HepG2 (cell line): ENCODE measurements around the gene DMXL1. TPM values are rescaled to one million over a fixed set of nuclear protein-coding genes. Genes with fewer than 3 reads are reported as not detected.

Source experiments
- ATAC-seq: fragments of 200-7000 bp; cut with Tn5 transposase; 3 replicates; pipeline ENCODE4 v1.9.1; 2020; ENCODE audit warnings: mild to moderate bottlenecking, moderate library complexity
- BruUV-seq: library from RNA; stranded (reverse); fragments of 400-500 nt; replicated peaks from 2 replicates; lab custom pipeline; 2021; lab: Mats Ljungman, UMichigan
- CTCF ChIA-PET: fragments of 300-600 bp; formaldehyde crosslinking; extraction: SDS; loops from one replicate; lab custom pipeline; 2021; ENCODE audit warnings: low total read pairs, inconsistent platforms, low intra/inter-chr PET ratio; lab: Yijun Ruan, JAX
- POLR2A ChIA-PET: fragments of 350-600 bp; sonication (Branson Sonifier 250); formaldehyde crosslinking; loops from one replicate; lab custom pipeline; 2020; ENCODE audit warnings: antibody characterized with exemption, inconsistent platforms; lab: Yijun Ruan, JAX
- DNase-seq: peaks from one replicate; pipeline ENCODE4 v3.0.0-alpha.2; 2015; ENCODE audit warnings: low spot score
- FAIRE-seq: peaks from 3 replicates; lab custom pipeline; 2011; peaks lifted over from hg19 to GRCh38; lab: Jason Lieb, UNC
- H2AFZ ChIP-seq: one replicate; pipeline ENCODE4 v1.6.1; 2011; ENCODE audit warnings: low read length, inconsistent platforms
- H3K27ac ChIP-seq: fragments of 300-600 bp; 3 replicates; pipeline ENCODE4 v1.8.0; 2011; ENCODE audit warnings: mixed run types, mild to moderate bottlenecking, mixed read lengths, low read length, inconsistent platforms; ENCODE audit not compliant: insufficient read depth; ENCODE audit errors: extremely low read length
- H3K27me3 ChIP-seq, 2 experiments: fragments of 200-600 bp in 1 of 2; 2 replicates in 1 of 2; 3 replicates in 1 of 2; pipeline versions ENCODE4 v1.6.0 to v1.8.0; 2011; ENCODE audit warnings: low read length in 2 of 2, mild to moderate bottlenecking in 2 of 2, moderate library complexity in 2 of 2, inconsistent platforms in 1 of 2; ENCODE audit not compliant: insufficient read depth in 2 of 2, control insufficient read depth in 1 of 2
- H3K36me3 ChIP-seq, 2 experiments: fragments of 200-600 bp in 1 of 2; replicated peaks in 1 of 2; 2 replicates in 1 of 2; 3 replicates in 1 of 2; pipeline versions ENCODE4 v1.5.1 to v1.8.0; 2011; ENCODE audit warnings: low read length in 2 of 2, inconsistent platforms in 1 of 2; ENCODE audit not compliant: insufficient read depth in 2 of 2, control insufficient read depth in 1 of 2
- H3K4me1 ChIP-seq: 2 replicates; pipeline ENCODE4 v1.5.1; 2012; ENCODE audit warnings: low read length, inconsistent platforms; ENCODE audit not compliant: insufficient read depth
- H3K4me2 ChIP-seq: 2 replicates; pipeline ENCODE4 v1.6.0; 2011; ENCODE audit warnings: low read depth, low read length, inconsistent platforms
- H3K4me3 ChIP-seq, 3 experiments: fragments of 200-600 bp in 1 of 3; sonication (generic), shearing (Covaris generic) in 1 of 3; replicated peaks in 1 of 3; 2 replicates each; pipeline ENCODE4 v1.5.1; 2011 to 2016; ENCODE audit warnings: low read length in 3 of 3, inconsistent platforms in 2 of 3, low read depth in 2 of 3, mild to moderate bottlenecking in 2 of 3, control low read depth in 1 of 3, mixed read lengths in 1 of 3; ENCODE audit not compliant: insufficient read depth in 1 of 3
- H3K79me2 ChIP-seq: one replicate; pipeline ENCODE4 v1.6.1; 2011; ENCODE audit warnings: low read length, inconsistent platforms; ENCODE audit not compliant: insufficient read depth
- H3K9ac ChIP-seq: 2 replicates; pipeline ENCODE4 v1.6.0; 2011; ENCODE audit warnings: mild to moderate bottlenecking, low read depth, low read length, inconsistent platforms; ENCODE audit not compliant: insufficient read depth
- H3K9me3 ChIP-seq: 2 replicates; pipeline ENCODE4 v1.5.1; 2012; ENCODE audit warnings: mild to moderate bottlenecking, low read length
- H4K20me1 ChIP-seq: 2 replicates; pipeline ENCODE4 v1.6.0; 2011; ENCODE audit warnings: inconsistent platforms, mild to moderate bottlenecking, low read length, moderate library complexity; ENCODE audit not compliant: insufficient read depth
- ELF1 ChIP-seq: sonication (generic); formaldehyde crosslinking; IDR thresholded peaks from 2 replicates; pipeline ENCODE4 v1.4.0; 2020; ENCODE audit warnings: missing genetic modification reagents
- HOXA7 ChIP-seq: sonication (generic); formaldehyde crosslinking; IDR thresholded peaks from 2 replicates; pipeline ENCODE4 v1.8.1; 2022; ENCODE audit warnings: mild to moderate bottlenecking, missing genetic modification reagents, moderate library complexity
- JDP2 ChIP-seq: sonication (generic); formaldehyde crosslinking; IDR thresholded peaks from 2 replicates; pipeline ENCODE4 v1.8.1; 2022; ENCODE audit warnings: missing genetic modification reagents, borderline replicate concordance
- KDM5A ChIP-seq: fragments of 200-600 bp; sonication (generic); IDR thresholded peaks from 2 replicates; pipeline ENCODE4 v1.7.0; 2018; ENCODE audit warnings: antibody characterized with exemption, mild to moderate bottlenecking, low read length, borderline replicate concordance
- MTF1 ChIP-seq: sonication (generic); formaldehyde crosslinking; IDR thresholded peaks from 2 replicates; pipeline ENCODE4 v1.5.0; 2020; ENCODE audit warnings: missing genetic modification reagents
- ZNF207 ChIP-seq: fragments of 450-650 bp; IDR thresholded peaks from 2 replicates; pipeline ENCODE4 v1.6.1; 2016; ENCODE audit warnings: antibody characterized with exemption, borderline replicate concordance
- WGBS: methylation state at CpG from one replicate; pipeline ENCODE4 v1.1.6; 2017; ENCODE audit warnings: low lambda C conversion rate; 5-methylcytosine and 5-hydroxymethylcytosine counted together
- in situ Hi-C: cut with HindIII; loops from 2 replicates; pipeline ENCODE4 v1.10.0; 2017; ENCODE audit warnings: low pct_unique_long_range_greater_than_20kb; ENCODE audit not compliant: extremely low pct_ligation_motif_present
- intact Hi-C: fragments of 100-400 bp; cut with micrococcal nuclease; formaldehyde crosslinking; loops from one replicate; pipeline ENCODE4 v1.10.0; 2022; ENCODE audit not compliant: unreplicated experiment
- polyA plus RNA-seq, 8 experiments: library from polyadenylated mRNA; depleted of rRNA in 3 of 8; stranded (reverse) in 7 of 8; unstranded in 1 of 8; fragments of >200 nt; fragmentation: Illumina TruSeq in 4 of 8; extraction: Trizol in 4 of 8; gene quantifications; 2 replicates each; pipeline versions ENCODE4 v1.2.1 to v1.2.3, GENCODE V29; 2011 to 2016; ENCODE audit warnings: low read depth in 4 of 8, missing spikeins in 1 of 8, mixed read lengths in 1 of 8; ENCODE audit not compliant: insufficient read depth in 1 of 8
- total RNA-seq, 5 experiments: library from RNA; depleted of rRNA; stranded (reverse); fragments of >200 nt; fragmentation: Illumina TruSeq; extraction: Trizol; gene quantifications; 2 replicates each; pipeline ENCODE4 v1.2.3, GENCODE V29; 2016; ENCODE audit warnings: low read depth in 1 of 5
- TF ChIP-seq, protein P1 (sequence below): sonication (generic); formaldehyde crosslinking; IDR thresholded peaks from 2 replicates; pipeline ENCODE4 v1.5.0; 2020; ENCODE audit warnings: mild to moderate bottlenecking, missing genetic modification reagents
- TF ChIP-seq, protein P2 (sequence below): sonication (generic); formaldehyde crosslinking; IDR thresholded peaks from 2 replicates; pipeline ENCODE4 v1.4.0; 2020; ENCODE audit warnings: missing genetic modification reagents, borderline replicate concordance
- TF ChIP-seq, protein P3 (sequence below): sonication (generic); formaldehyde crosslinking; IDR thresholded peaks from 2 replicates; pipeline ENCODE4 v1.4.0; 2020; ENCODE audit warnings: missing genetic modification reagents, mild to moderate bottlenecking, borderline replicate concordance
- TF ChIP-seq, protein P4 (sequence below): sonication (generic); formaldehyde crosslinking; IDR thresholded peaks from 2 replicates; pipeline ENCODE4 v1.5.1; 2020; ENCODE audit warnings: missing genetic modification reagents, mild to moderate bottlenecking, borderline replicate concordance
- TF ChIP-seq, protein P5 (sequence below): sonication (generic); formaldehyde crosslinking; IDR thresholded peaks from 2 replicates; pipeline ENCODE4 v1.8.0; 2022; ENCODE audit warnings: mild to moderate bottlenecking, missing genetic modification reagents, moderate library complexity

Gene DMXL1
- total and polyA plus RNA-seq, 2 of the 13 experiments (the other 11 are each of a cell fraction or from before 2014, with no cell fraction given), result 6.9 to 18.6 TPM

DNA sequence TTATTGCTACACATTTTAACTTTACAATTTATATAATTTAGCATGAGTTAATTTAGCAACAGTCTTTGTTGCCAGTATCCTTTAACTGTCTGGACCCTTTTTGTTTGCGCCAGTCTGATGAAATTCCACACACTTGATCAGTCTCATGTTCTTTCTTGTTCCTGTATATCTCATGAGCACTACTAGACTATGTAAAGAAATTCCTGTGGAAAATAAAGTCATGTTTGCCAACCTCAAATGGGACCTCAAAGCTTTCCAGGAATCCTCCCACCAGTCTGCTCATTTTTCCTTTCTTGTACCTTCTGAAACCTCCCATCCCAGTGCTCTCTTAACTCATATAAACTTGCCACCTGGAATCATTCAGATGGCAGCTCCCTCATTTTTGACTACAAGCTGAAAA is 8.0 kb downstream of the DMXL1 start (continued):
- TF ChIP-seq, protein P1, sequence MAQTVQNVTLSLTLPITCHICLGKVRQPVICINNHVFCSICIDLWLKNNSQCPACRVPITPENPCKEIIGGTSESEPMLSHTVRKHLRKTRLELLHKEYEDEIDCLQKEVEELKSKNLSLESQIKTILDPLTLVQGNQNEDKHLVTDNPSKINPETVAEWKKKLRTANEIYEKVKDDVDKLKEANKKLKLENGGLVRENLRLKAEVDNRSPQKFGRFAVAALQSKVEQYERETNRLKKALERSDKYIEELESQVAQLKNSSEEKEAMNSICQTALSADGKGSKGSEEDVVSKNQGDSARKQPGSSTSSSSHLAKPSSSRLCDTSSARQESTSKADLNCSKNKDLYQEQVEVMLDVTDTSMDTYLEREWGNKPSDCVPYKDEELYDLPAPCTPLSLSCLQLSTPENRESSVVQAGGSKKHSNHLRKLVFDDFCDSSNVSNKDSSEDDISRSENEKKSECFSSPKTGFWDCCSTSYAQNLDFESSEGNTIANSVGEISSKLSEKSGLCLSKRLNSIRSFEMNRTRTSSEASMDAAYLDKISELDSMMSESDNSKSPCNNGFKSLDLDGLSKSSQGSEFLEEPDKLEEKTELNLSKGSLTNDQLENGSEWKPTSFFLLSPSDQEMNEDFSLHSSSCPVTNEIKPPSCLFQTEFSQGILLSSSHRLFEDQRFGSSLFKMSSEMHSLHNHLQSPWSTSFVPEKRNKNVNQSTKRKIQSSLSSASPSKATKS (CRISPR knock-in tag), result no peak
- no peak for TF ChIP-seq JDP2 (CRISPR knock-in tag)
- TF ChIP-seq, protein P2, sequence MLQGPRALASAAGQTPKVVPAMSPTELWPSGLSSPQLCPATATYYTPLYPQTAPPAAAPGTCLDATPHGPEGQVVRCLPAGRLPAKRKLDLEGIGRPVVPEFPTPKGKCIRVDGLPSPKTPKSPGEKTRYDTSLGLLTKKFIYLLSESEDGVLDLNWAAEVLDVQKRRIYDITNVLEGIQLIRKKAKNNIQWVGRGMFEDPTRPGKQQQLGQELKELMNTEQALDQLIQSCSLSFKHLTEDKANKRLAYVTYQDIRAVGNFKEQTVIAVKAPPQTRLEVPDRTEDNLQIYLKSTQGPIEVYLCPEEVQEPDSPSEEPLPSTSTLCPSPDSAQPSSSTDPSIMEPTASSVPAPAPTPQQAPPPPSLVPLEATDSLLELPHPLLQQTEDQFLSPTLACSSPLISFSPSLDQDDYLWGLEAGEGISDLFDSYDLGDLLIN (CRISPR knock-in tag), result no peak
- TF ChIP-seq, protein P3, sequence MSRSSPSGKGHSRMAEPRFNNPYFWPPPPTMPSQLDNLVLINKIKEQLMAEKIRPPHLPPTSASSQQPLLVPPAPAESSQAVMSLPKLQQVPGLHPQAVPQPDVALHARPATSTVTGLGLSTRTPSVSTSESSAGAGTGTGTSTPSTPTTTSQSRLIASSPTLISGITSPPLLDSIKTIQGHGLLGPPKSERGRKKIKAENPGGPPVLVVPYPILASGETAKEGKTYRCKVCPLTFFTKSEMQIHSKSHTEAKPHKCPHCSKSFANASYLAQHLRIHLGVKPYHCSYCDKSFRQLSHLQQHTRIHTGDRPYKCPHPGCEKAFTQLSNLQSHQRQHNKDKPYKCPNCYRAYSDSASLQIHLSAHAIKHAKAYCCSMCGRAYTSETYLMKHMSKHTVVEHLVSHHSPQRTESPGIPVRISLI (CRISPR knock-in tag), result no peak

DNA sequence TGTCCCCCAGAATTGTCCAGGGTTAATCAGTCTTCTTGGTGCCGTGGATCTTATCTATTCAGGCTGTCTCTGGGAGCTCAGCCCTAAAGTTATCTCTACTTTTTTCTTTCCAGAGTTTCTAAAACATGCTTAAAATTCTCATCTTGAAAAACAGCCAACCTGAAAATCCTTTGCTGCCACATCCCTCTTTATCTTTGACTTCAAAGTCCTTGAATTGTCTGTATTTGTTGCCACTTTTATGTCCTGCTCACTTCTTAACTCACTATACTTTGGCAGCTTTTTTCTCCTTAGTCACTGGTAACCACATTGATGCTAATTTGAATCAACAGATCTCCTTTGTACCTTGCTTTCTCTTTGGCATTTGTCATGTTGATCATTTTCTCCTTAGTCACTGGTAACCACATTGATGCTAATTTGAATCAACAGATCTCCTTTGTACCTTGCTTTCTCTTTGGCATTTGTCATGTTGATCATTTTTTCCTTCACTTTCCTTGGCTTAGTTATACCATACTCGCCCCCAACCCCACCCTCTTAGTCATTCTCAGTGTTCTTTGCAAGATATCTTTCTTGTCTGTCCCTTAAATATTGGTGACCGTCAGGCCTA is 8.5 kb downstream of the DMXL1 start:
- WGBS, result 91% methylated on average over 3 of the region's 3 CpGs
- Histone ChIP-seq H3K79me2 (peaks cover 31% of the 10 kb centered on the region), H3K4me1 (peaks cover 15% of the 10 kb centered on the region), H3K27ac (no peak overlapping the region), H3K9ac (no peak overlapping the region), H2AFZ (no peak overlapping the region), H3K9me3 (no peaks in the 10 kb centered on the region), H3K27me3 (no peaks in the 10 kb centered on the region), H3K36me3 (no peaks in the 10 kb centered on the region), H4K20me1 (no peaks in the 10 kb centered on the region), H3K4me3 (no peak overlapping the region), H3K4me2 (no peak overlapping the region)
- ChIA-PET POLR2A (interaction anchor here (3.1 kb wide), 1 partner anchor 8 kb away, joined by 13 read pairs; the partner anchor contains the start of gene DMXL1), CTCF (no interaction called here)
- no peak for DNase-seq
- in situ Hi-C loops (no loop called here), intact Hi-C loops (no loop called here)
- ATAC-seq, result no peak
- BruUV-seq, result no TSS peak
- no peak for FAIRE-seq
- TF ChIP-seq ELF1 (CRISPR knock-in tag) (no peak), KDM5A (no peak), MTF1 (CRISPR knock-in tag) (no peak), ZNF207 (no peak), HOXA7 (CRISPR knock-in tag) (no peak)
- TF ChIP-seq, protein P4, sequence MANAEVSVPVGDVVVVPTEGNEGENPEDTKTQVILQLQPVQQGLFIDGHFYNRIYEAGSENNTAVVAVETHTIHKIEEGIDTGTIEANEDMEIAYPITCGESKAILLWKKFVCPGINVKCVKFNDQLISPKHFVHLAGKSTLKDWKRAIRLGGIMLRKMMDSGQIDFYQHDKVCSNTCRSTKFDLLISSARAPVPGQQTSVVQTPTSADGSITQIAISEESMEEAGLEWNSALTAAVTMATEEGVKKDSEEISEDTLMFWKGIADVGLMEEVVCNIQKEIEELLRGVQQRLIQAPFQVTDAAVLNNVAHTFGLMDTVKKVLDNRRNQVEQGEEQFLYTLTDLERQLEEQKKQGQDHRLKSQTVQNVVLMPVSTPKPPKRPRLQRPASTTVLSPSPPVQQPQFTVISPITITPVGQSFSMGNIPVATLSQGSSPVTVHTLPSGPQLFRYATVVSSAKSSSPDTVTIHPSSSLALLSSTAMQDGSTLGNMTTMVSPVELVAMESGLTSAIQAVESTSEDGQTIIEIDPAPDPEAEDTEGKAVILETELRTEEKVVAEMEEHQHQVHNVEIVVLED, result no peak
- TF ChIP-seq, protein P5, sequence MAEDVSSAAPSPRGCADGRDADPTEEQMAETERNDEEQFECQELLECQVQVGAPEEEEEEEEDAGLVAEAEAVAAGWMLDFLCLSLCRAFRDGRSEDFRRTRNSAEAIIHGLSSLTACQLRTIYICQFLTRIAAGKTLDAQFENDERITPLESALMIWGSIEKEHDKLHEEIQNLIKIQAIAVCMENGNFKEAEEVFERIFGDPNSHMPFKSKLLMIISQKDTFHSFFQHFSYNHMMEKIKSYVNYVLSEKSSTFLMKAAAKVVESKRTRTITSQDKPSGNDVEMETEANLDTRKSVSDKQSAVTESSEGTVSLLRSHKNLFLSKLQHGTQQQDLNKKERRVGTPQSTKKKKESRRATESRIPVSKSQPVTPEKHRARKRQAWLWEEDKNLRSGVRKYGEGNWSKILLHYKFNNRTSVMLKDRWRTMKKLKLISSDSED (CRISPR knock-in tag), result no peak
